H9 (cell line): Measurements from ENCODE around the gene FAM13C. TPM values are rescaled to one million over a fixed set of nuclear protein-coding genes. Genes with fewer than 3 reads are reported as not detected.

ENCODE experiments used
- DNase-seq: peaks from one replicate; pipeline ENCODE4 v3.0.0-alpha.2; 2017
- H2AFZ ChIP-seq: one replicate; pipeline ENCODE4 v1.6.1; 2013; ENCODE audit warnings: mild to moderate bottlenecking, low read length, control low read depth, moderate library complexity
- H2AK5ac ChIP-seq: 2 replicates; pipeline ENCODE4 v1.6.1; 2013; ENCODE audit warnings: low read length, control low read depth, mixed read lengths; ENCODE audit not compliant: insufficient read length
- H2BK120ac ChIP-seq: one replicate; pipeline ENCODE4 v1.6.1; 2013; ENCODE audit warnings: low read depth, mild to moderate bottlenecking, low read length, control low read depth, inconsistent platforms; ENCODE audit not compliant: poor library complexity, severe bottlenecking
- H2BK12ac ChIP-seq: 2 replicates; pipeline ENCODE4 v1.6.1; 2013; ENCODE audit warnings: low read length, control low read depth, mixed read lengths, low read depth; ENCODE audit not compliant: insufficient read length
- H2BK15ac ChIP-seq: 2 replicates; pipeline ENCODE4 v1.6.1; 2013; ENCODE audit warnings: low read depth, low read length, control low read depth
- H2BK20ac ChIP-seq: one replicate; pipeline ENCODE4 v1.6.1; 2013; ENCODE audit warnings: low read depth, mild to moderate bottlenecking, low read length, control low read depth, inconsistent platforms; ENCODE audit not compliant: poor library complexity, severe bottlenecking
- H2BK5ac ChIP-seq: 2 replicates; pipeline ENCODE4 v1.6.1; 2013; ENCODE audit warnings: low read length, control low read depth, mixed read lengths; ENCODE audit not compliant: insufficient read length
- H3K14ac ChIP-seq: 2 replicates; pipeline ENCODE4 v1.6.1; 2013; ENCODE audit warnings: low read length, control low read depth; ENCODE audit not compliant: insufficient read depth
- H3K18ac ChIP-seq: 2 replicates; pipeline ENCODE4 v1.6.1; 2013; ENCODE audit warnings: low read depth, mild to moderate bottlenecking, mixed read lengths, low read length, control low read depth; ENCODE audit not compliant: insufficient read length
- H3K23ac ChIP-seq: 2 replicates; pipeline ENCODE4 v1.6.1; 2013; ENCODE audit warnings: low read length, control low read depth, mixed read lengths, low read depth; ENCODE audit not compliant: insufficient read length
- H3K23me2 ChIP-seq: 2 replicates; pipeline ENCODE4 v1.6.1; 2013; ENCODE audit warnings: low read depth, mild to moderate bottlenecking, mixed read lengths, low read length, control low read depth; ENCODE audit not compliant: insufficient read length, poor library complexity, severe bottlenecking
- H3K27ac ChIP-seq: 2 replicates; pipeline ENCODE4 v1.5.1; 2013; ENCODE audit warnings: low read length, control low read depth, mixed read lengths, low read depth; ENCODE audit not compliant: insufficient read length
- H3K27me3 ChIP-seq: 2 replicates; pipeline ENCODE4 v1.6.1; 2013; ENCODE audit warnings: low read length, control low read depth, inconsistent platforms; ENCODE audit not compliant: insufficient read depth
- H3K4ac ChIP-seq: 2 replicates; pipeline ENCODE4 v1.6.1; 2013; ENCODE audit warnings: low read depth, mild to moderate bottlenecking, control low read depth, inconsistent platforms, low read length, moderate library complexity
- H3K4me1 ChIP-seq: 2 replicates; pipeline ENCODE4 v1.6.1; 2013; ENCODE audit warnings: low read length, control low read depth, inconsistent platforms; ENCODE audit not compliant: insufficient read depth
- H3K4me2 ChIP-seq: 2 replicates; pipeline ENCODE4 v1.6.1; 2013; ENCODE audit warnings: low read length, control low read depth, mixed read lengths; ENCODE audit not compliant: insufficient read length, insufficient read depth
- H3K56ac ChIP-seq: 2 replicates; pipeline ENCODE4 v1.6.1; 2013; ENCODE audit warnings: low read depth, mild to moderate bottlenecking, mixed read lengths, low read length, control low read depth; ENCODE audit not compliant: insufficient read length
- H3K79me1 ChIP-seq: 2 replicates; pipeline ENCODE4 v1.6.1; 2013; ENCODE audit warnings: low read depth, mild to moderate bottlenecking, moderate library complexity, low read length, control low read depth, inconsistent platforms; ENCODE audit not compliant: insufficient read depth, poor library complexity, severe bottlenecking
- H3K79me2 ChIP-seq: 2 replicates; pipeline ENCODE4 v1.6.1; 2013; ENCODE audit warnings: low read length, control low read depth, inconsistent platforms; ENCODE audit not compliant: insufficient read depth
- H3K9ac ChIP-seq: 2 replicates; pipeline ENCODE4 v1.6.1; 2013; ENCODE audit warnings: low read length, control low read depth, mixed read lengths; ENCODE audit not compliant: insufficient read length; ENCODE audit errors: extremely low read depth
- H3K9me3 ChIP-seq: one replicate; pipeline ENCODE4 v1.6.1; 2013; ENCODE audit warnings: low read depth, low read length, inconsistent platforms; ENCODE audit not compliant: control insufficient read depth
- H3T11ph ChIP-seq: one replicate; pipeline ENCODE4 v1.6.1; 2013; ENCODE audit warnings: mild to moderate bottlenecking, low read length, control low read depth, inconsistent platforms
- H4K20me1 ChIP-seq: one replicate; pipeline ENCODE4 v1.6.1; 2013; ENCODE audit not compliant: control insufficient read depth, insufficient read length, insufficient read depth
- H4K5ac ChIP-seq: 2 replicates; pipeline ENCODE4 v1.6.1; 2013; ENCODE audit warnings: low read depth, mild to moderate bottlenecking, mixed read lengths, low read length, control low read depth; ENCODE audit not compliant: insufficient read length
- H4K8ac ChIP-seq: replicated peaks from 2 replicates; pipeline ENCODE4 v1.6.1; 2013; ENCODE audit warnings: low read length, control low read depth, mixed read lengths, low read depth; ENCODE audit not compliant: insufficient read length
- H4K91ac ChIP-seq: 2 replicates; pipeline ENCODE4 v1.6.1; 2013; ENCODE audit warnings: low read depth, mild to moderate bottlenecking, moderate library complexity, mixed read lengths, low read length, control low read depth; ENCODE audit not compliant: insufficient read length
- H3K27ac Mint-ChIP-seq, 3 experiments: 2 replicates in 2 of 3; 3 replicates in 1 of 3; pipeline ENCODE4 v1.8.0; 2020 to 2021; ENCODE audit warnings: mixed read lengths in 3 of 3, mild to moderate bottlenecking in 1 of 3, moderate library complexity in 1 of 3
- H3K27me3 Mint-ChIP-seq: 2 replicates; pipeline ENCODE4 v1.8.0; 2021; ENCODE audit warnings: low read depth, mild to moderate bottlenecking, moderate library complexity, mixed read lengths
- H3K36me3 Mint-ChIP-seq, 3 experiments: 2 replicates in 2 of 3; 3 replicates in 1 of 3; pipeline ENCODE4 v1.8.0; 2020 to 2021; ENCODE audit warnings: low read depth in 3 of 3, mixed read lengths in 3 of 3; ENCODE audit not compliant: insufficient read depth in 1 of 3
- H3K4me1 Mint-ChIP-seq, 2 experiments: 2 replicates each; pipeline ENCODE4 v1.8.0; 2020; ENCODE audit warnings: mixed read lengths in 2 of 2
- H3K4me3 Mint-ChIP-seq, 2 experiments: 2 replicates in 1 of 2; 3 replicates in 1 of 2; pipeline ENCODE4 v1.8.0; 2020 to 2021; ENCODE audit warnings: mild to moderate bottlenecking in 2 of 2, mixed read lengths in 2 of 2, moderate library complexity in 1 of 2
- H3K9me3 Mint-ChIP-seq, 2 experiments: 2 replicates in 1 of 2; 3 replicates in 1 of 2; pipeline ENCODE4 v1.8.0; 2020; ENCODE audit warnings: mild to moderate bottlenecking in 2 of 2, mixed read lengths in 2 of 2, moderate library complexity in 1 of 2
- CTCF ChIP-seq: fragments of 200-600 bp; sonication (generic); conservative IDR thresholded peaks from 3 replicates; pipeline ENCODE4 v1.8.0; 2021; ENCODE audit warnings: antibody characterized with exemption, mild to moderate bottlenecking
- WGBS: extraction: QIAGEN DNeasy Blood & Tissue Kit; methylation state at CpG from one replicate; pipeline ENCODE4 v1.1.7; 2013; ENCODE audit warnings: missing lambda C conversion rate, low lambda C conversion rate, mixed read lengths; ENCODE audit not compliant: insufficient read length; ENCODE audit errors: extremely low coverage; 5-methylcytosine and 5-hydroxymethylcytosine counted together
- total RNA-seq: library from RNA; stranded (reverse); gene quantifications from 2 replicates; pipeline ENCODE4 v1.2.1, GENCODE V29; 2021

FAM13C gene
- total RNA-seq, 1 experiment from 2014 or later, result 0.31 TPM

- no peaks in the 10 kb centered on the region for H3K27me3 Mint-ChIP-seq
- Histone ChIP-seq H2AK5ac (no peak overlapping the region), H2BK5ac (no peak overlapping the region), H2BK20ac (no peak overlapping the region), H3K23ac (no peak overlapping the region), H3K79me1 (no peaks in the 10 kb centered on the region), H3K4me1 (peaks cover 10% of the 10 kb centered on the region; the same call in 1 of the 2 replicates), H3K27me3 (no peaks in the 10 kb centered on the region), H3K4ac (no peak overlapping the region), H2BK15ac (no peak overlapping the region), H2AFZ (no peak overlapping the region), H3K14ac (no peak overlapping the region), H3K56ac (no peak overlapping the region), H3K79me2 (no peaks in the 10 kb centered on the region), H4K5ac (no peak overlapping the region), H3K9me3 (no peaks in the 10 kb centered on the region), H4K8ac (no peak overlapping the region), H4K20me1 (no peaks in the 10 kb centered on the region), H3K9ac (no peak overlapping the region), H3K23me2 (peaks cover 3% of the 10 kb centered on the region), H3K27ac (no peak overlapping the region), H3K4me2 (no peak overlapping the region), H3K18ac (no peak overlapping the region), H2BK120ac (no peak overlapping the region), H4K91ac (no peak overlapping the region), H3T11ph (no peak overlapping the region), H2BK12ac (no peak overlapping the region)
- peaks cover 2 to 3% of the 10 kb centered on the region in 2 experiments; a peak in 1 of 5 replicates for H3K9me3 Mint-ChIP-seq
- peaks cover 26 to 27% of the 10 kb centered on the region in 2 experiments for H3K4me1 Mint-ChIP-seq
- H3K36me3 Mint-ChIP-seq, result no peaks in the 10 kb centered on the region
- TF ChIP-seq CTCF, result no peak
- no CpG with 5 or more reads among the region's 3 CpGs for WGBS
- DNase-seq, result no peak
- no peak overlapping the region; a peak in 1 of 5 replicates for H3K4me3 Mint-ChIP-seq
- H3K27ac Mint-ChIP-seq, result peak overlapping the region; percentile 26 to 78 (median 48); a peak in 5 of 7 replicates
These were observed 72.5 kb downstream of the FAM13C start for GRCh38 chr10:59289853-59290252.
